ENCODE data around the gene STOML1. TPM values are rescaled to one million over a fixed set of nuclear protein-coding genes. Genes with fewer than 3 reads are reported as not detected.

Gene STOML1
- total and polyA plus RNA-seq, 10 of the 15 experiments (the other 5 are each of a cell fraction or from before 2014, with no cell fraction given), result 0.14 to 13.6 (median 8.3) TPM

DNA sequence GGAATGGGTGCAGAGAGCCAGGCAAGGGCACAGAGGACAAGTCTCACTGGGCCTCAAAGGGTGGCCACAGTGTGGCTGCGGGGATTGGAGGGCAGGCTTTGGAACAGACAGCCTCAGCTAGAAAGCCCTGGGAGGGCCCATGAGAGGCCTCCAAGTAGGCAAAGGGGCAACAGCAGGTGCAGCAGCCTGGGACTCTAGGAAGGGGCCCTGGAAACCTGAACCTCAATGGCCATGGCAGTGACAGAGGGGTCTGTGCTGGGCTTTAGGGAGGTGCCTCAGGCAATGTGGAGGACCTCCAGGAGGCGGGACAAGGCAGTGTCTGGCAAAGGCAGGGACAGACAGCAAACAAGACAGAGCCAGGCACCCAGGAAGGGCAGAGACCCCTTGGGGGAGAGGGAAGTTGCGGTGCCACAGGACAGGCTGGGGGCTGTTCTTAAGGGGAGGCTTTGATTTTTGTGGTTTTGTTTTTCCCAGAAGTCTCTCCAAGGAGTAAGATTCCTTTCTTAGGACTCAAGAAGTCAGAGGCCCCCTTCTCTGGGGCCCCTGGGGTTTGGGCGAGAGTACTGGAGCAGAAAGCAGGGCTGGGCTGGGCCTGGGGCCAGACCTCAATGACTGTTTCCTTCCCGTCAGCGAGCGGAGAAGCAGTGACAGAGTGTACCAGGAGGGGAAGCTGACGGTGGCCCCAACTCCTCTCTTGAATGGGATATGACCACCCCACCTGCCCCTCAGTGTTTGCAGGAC is 9.7 kb downstream of the STOML1 start (continued):
- no peak for TF ChIP-seq ZNF274 (IDR thresholded peaks at IDR 0.05; ENCODE audit: insufficient read depth, insufficient read length)
- 0 out of 2 replicates have a peak, but pooled peaks have one; percentile 16 for TF ChIP-seq TCF3 (IDR thresholded peaks at IDR 0.05; ENCODE audit: borderline replicate concordance, insufficient read depth, low read depth, low read length)
- TF ChIP-seq IRF5 (IDR thresholded peaks at IDR 0.05; ENCODE audit: borderline replicate concordance), result no peak
- TF ChIP-seq NFIC (IDR thresholded peaks at IDR 0.05; ENCODE audit: low read depth, low read length), result 0 out of 2 replicates have a peak, but pooled peaks have one; percentile 29
- TF ChIP-seq, protein P1, sequence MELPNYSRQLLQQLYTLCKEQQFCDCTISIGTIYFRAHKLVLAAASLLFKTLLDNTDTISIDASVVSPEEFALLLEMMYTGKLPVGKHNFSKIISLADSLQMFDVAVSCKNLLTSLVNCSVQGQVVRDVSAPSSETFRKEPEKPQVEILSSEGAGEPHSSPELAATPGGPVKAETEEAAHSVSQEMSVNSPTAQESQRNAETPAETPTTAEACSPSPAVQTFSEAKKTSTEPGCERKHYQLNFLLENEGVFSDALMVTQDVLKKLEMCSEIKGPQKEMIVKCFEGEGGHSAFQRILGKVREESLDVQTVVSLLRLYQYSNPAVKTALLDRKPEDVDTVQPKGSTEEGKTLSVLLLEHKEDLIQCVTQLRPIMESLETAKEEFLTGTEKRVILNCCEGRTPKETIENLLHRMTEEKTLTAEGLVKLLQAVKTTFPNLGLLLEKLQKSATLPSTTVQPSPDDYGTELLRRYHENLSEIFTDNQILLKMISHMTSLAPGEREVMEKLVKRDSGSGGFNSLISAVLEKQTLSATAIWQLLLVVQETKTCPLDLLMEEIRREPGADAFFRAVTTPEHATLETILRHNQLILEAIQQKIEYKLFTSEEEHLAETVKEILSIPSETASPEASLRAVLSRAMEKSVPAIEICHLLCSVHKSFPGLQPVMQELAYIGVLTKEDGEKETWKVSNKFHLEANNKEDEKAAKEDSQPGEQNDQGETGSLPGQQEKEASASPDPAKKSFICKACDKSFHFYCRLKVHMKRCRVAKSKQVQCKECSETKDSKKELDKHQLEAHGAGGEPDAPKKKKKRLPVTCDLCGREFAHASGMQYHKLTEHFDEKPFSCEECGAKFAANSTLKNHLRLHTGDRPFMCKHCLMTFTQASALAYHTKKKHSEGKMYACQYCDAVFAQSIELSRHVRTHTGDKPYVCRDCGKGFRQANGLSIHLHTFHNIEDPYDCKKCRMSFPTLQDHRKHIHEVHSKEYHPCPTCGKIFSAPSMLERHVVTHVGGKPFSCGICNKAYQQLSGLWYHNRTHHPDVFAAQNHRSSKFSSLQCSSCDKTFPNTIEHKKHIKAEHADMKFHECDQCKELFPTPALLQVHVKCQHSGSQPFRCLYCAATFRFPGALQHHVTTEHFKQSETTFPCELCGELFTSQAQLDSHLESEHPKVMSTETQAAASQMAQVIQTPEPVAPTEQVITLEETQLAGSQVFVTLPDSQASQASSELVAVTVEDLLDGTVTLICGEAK (IDR thresholded peaks at IDR 0.05; ENCODE audit: borderline replicate concordance), result no peak
- TF ChIP-seq CREB1 (IDR thresholded peaks at IDR 0.05; ENCODE audit: low read depth), result 0 out of 2 replicates have a peak, but pooled peaks have one; percentile 54
- peak; percentile 17; the same call in 1 of the 2 replicates for TF ChIP-seq SPI1 (IDR thresholded peaks at IDR 0.05; ENCODE audit: borderline replicate concordance, insufficient read depth, low read depth, low read length)
- TF ChIP-seq PAX5 (IDR thresholded peaks at IDR 0.05; ENCODE audit: borderline replicate concordance, low read depth, low read length), result peak; percentile 62; the same call in 1 of the 2 replicates
- TF ChIP-seq ZBTB33 (IDR thresholded peaks at IDR 0.05), result no peak
